Large intestine (tissue), 3 donors: ENCODE data around the gene RNF114. TPM values are rescaled to one million over a fixed set of nuclear protein-coding genes. Genes with fewer than 3 reads are reported as not detected.
"Not testable (repeated sequence)": the region's sequence is repeated elsewhere in the genome, so short reads cannot be mapped to it uniquely, and the experiment has no call there.

Experiments used
- DNase-seq, 2 donors: peaks; one replicate each; pipeline versions ENCODE4 v3.0.0 to v3.0.0-alpha.2; 2013
- H3K27ac ChIP-seq: one replicate; pipeline ENCODE4 v1.5.1; 2013; ENCODE audit warnings: low read length
- H3K27me3 ChIP-seq: 2 replicates; pipeline ENCODE4 v1.6.1; 2013; ENCODE audit warnings: low read length; ENCODE audit not compliant: control insufficient read depth, insufficient read depth
- H3K36me3 ChIP-seq: 2 replicates; pipeline ENCODE4 v1.6.1; 2013; ENCODE audit warnings: low read length; ENCODE audit not compliant: control insufficient read depth, insufficient read depth
- H3K4me1 ChIP-seq: one replicate; pipeline ENCODE4 v1.6.1; 2013; ENCODE audit warnings: low read length; ENCODE audit not compliant: control insufficient read depth, insufficient read depth
- H3K4me3 ChIP-seq: one replicate; pipeline ENCODE4 v1.5.1; 2013; ENCODE audit warnings: low read length
- H3K9me3 ChIP-seq: one replicate; pipeline ENCODE4 v1.6.1; 2013; ENCODE audit warnings: mild to moderate bottlenecking, low read depth, low read length, moderate library complexity; ENCODE audit not compliant: control insufficient read depth
- WGBS: methylation state at CpG from one replicate; pipeline ENCODE4 v1.1.5; 2013; ENCODE audit warnings: low lambda C conversion rate; ENCODE audit not compliant: insufficient coverage; 5-methylcytosine and 5-hydroxymethylcytosine counted together
- polyA plus RNA-seq: library from polyadenylated mRNA; unstranded; fragments of 120-200 nt; gene quantifications from one replicate; pipeline ENCODE4 v1.2.1, GENCODE V29; 2013

Gene RNF114
- polyA plus RNA-seq, 1 donor, result 125 TPM

DNA sequence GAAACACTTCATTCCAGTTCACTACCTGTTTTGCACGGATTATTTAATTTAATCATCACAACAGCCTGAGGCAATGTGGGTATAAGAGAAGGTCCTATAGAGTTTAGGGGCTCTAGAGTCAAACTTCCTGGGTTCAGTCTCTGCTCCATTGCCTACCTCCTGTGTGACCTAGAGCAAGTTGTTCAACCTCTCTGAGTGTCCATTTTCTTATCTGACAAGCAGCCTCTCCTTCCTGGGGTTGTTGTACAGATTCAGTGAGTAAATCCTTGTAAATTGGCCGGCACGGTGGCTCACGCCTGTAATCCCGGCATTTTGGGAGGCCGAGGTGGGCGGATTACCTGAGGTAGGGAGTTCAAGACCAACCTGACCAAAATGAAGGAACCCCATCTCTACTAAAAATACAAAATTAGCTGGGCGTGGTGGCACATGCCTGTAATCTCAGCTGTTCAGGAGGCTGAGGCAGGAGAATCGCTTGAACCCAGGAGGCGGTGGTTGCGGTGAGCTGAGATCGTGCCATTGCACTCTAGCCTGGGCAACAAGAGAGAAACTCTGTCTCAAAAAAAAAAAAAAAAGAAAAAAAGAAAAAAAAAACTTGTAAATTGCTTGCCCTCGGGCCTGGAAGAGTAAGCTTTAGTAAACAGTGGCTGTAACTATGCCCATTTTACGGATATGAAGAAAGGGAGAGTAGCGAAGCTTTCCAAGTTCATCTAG is 62.4 kb downstream of the RNF114 start:
- DNase-seq, H3K27ac ChIP-seq, H3K4me3 ChIP-seq, H3K27me3 ChIP-seq, H3K4me1 ChIP-seq, H3K36me3 ChIP-seq, H3K9me3 ChIP-seq: not testable (repeated sequence)
- WGBS, result 100% methylated on average over 2 of the region's 15 CpGs

DNA sequence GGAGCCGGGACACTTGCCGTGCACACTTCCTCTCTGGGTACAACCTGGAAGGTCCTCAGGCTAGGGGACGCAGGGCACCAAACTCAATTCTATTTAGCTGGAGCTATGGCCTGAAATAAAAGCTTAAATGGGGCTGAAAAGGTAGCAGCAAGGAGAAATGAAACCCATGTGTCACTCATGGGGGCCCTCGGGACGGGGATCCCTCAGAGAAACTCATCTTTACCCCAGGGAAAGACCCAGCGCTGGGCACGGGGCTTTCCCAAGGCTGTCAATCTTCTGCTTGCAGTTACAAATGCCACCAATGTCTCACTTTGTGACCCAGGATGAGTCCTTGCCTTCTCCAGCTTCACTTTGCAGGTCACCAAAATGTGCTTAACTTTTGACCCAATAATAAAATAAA is 63.1 kb downstream of the RNF114 start:
- H3K4me1 ChIP-seq, result no peaks in the 10 kb centered on the region
- H3K36me3 ChIP-seq, result no peaks in the 10 kb centered on the region
- no peak overlapping the region for H3K27ac ChIP-seq
- no peaks in the 10 kb centered on the region for H3K27me3 ChIP-seq
- H3K9me3 ChIP-seq, result no peaks in the 10 kb centered on the region
- no peak overlapping the region for H3K4me3 ChIP-seq
- no peak for DNase-seq
- no CpG with 5 or more reads among the region's 7 CpGs for WGBS

DNA sequence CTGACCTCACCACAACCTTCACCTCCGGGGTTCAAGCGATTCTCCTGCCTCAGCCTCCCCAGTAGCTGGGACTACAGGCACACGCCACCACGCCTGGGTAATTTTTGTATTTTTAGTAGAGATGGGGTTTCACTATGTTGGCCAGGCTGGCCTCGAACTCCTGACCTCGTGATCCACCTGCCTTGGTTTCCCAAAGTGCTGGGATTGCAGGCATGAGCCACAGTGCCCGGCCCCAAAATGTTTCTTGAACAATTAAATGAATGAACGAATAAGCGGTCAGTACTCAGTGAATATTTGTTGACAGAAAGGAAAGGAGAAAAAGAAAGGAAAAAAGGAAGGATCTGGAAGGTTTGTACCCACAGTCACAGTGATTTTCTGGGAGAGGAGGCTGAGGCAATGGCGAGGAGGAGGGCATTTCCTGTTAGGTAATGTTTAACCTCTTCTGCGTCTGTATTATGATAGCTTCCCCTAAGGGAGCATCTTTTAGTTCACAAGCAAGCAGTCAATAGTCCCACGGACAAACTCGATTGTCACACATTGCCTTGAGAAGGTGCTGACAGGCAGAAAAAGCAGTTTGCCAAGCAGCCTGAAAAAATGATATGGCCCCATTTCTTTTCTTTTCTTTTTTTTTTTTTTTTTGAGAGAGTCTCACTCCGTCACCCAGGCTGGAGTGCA is 64.5 kb downstream of the RNF114 start:
- H3K27me3 ChIP-seq, H3K9me3 ChIP-seq, DNase-seq, H3K36me3 ChIP-seq, H3K4me1 ChIP-seq, H3K27ac ChIP-seq, H3K4me3 ChIP-seq: not testable (repeated sequence)
- 83% methylated on average over 2 of the region's 14 CpGs for WGBS

DNA sequence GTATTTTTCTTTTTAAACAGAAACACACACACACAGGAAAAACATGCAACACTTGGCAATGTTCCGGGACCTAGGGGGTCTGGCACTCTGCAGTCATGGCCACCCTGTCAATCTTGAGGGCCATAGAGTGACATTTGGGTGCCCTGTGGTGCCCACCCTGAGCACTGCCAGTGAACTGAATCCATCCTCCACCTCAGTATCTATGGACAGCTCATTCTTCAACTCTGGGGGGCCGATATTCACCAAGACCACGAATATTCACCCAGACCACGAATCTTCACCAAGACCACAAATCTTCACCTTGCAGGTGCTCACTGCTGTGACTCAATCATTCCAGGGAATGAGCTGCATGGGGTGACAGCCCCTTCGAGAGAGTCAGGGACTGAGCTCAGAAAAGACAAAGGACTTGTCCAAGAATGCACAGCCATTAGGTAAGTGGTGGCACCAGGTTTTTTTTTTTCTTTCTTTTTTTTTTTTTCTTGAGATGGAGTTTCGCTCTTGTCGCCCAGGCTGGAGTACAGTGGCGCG is 65.7 kb downstream of the RNF114 start:
- H3K4me1 ChIP-seq, result peaks cover 3% of the 10 kb centered on the region
- WGBS, result 90% methylated on average over 2 of the region's 9 CpGs
- H3K27me3 ChIP-seq, result no peaks in the 10 kb centered on the region
- H3K27ac ChIP-seq, result no peak overlapping the region
- H3K9me3 ChIP-seq, result no peaks in the 10 kb centered on the region
- no peaks in the 10 kb centered on the region for H3K36me3 ChIP-seq
- no peak for DNase-seq
- H3K4me3 ChIP-seq, result no peak overlapping the region

DNA sequence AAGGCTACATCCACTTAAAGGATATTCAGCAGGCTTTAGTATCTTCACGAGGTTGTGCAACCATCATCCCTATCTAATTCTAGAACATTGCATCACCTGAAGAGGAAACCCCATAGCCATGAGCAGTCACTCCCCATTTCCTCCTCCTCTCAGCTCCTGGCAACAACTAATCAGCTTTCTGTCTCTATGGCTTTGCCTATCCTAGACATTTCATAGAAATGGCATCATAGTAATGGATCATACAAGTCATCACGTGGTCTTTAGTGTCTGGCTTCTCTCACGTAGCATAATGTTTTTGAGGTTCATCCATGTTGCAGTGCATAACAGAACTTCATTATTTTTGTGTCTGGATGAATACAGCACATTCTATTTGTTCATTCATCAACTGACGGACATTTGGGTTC is 67.1 kb downstream of the RNF114 start:
- H3K4me3 ChIP-seq, result no peak overlapping the region
- peaks cover 3% of the 10 kb centered on the region for H3K4me1 ChIP-seq
- H3K27me3 ChIP-seq, result no peaks in the 10 kb centered on the region
- H3K9me3 ChIP-seq, result no peaks in the 10 kb centered on the region
- H3K36me3 ChIP-seq, result no peaks in the 10 kb centered on the region
- DNase-seq, result peak; percentile 68 to 77
- 50% methylated on average over 2 of the region's 4 CpGs for WGBS
- no peak overlapping the region for H3K27ac ChIP-seq

Other genes with a start within 250 kb of the RNF114 start
- 51.2 TPM for gene B4GALT5, start 222.5 kb upstream of the RNF114 start, polyA plus RNA-seq
- gene SLC9A8, start 123.6 kb upstream of the RNF114 start, polyA plus RNA-seq, result 11.3 TPM
- gene SPATA2, start 20.9 kb upstream of the RNF114 start, polyA plus RNA-seq, result 14.4 TPM
- gene SNAI1, start 46.6 kb downstream of the RNF114 start, polyA plus RNA-seq, result 4.4 TPM
- gene UBE2V1, start 176.8 kb downstream of the RNF114 start, polyA plus RNA-seq, result 131 TPM
- 18.7 TPM for gene PEDS1, start 217.3 kb downstream of the RNF114 start, polyA plus RNA-seq